Psoas muscle (tissue), 8 donors: ENCODE data around the gene SULF2. TPM values are rescaled to one million over a fixed set of nuclear protein-coding genes. Genes with fewer than 3 reads are reported as not detected.
A peak's percentile ranks its signal among the peaks of the same experiment; 100 is the strongest.

Experiments
- ATAC-seq, 4 donors: fragments of 200-7000 bp; cut with Tn5 transposase; one replicate each; pipeline ENCODE4 v1.9.1; 2020; ENCODE audit warnings: moderate library complexity in 3 of 4, mild to moderate bottlenecking in 2 of 4
- DNase-seq, 2 donors: peaks; one replicate each; pipeline ENCODE4 v3.0.0-alpha.2; 2020
- H3K27ac ChIP-seq: fragments of 200-600 bp; one replicate; pipeline ENCODE4 v1.8.0; 2022
- H3K27me3 ChIP-seq, 3 donors: fragments of 200-600 bp in 1 of 3; one replicate each; pipeline versions ENCODE4 v1.6.1 to v1.8.0; 2013 to 2022; ENCODE audit warnings: low read length in 2 of 3, mild to moderate bottlenecking in 2 of 3, moderate library complexity in 1 of 3; ENCODE audit not compliant: insufficient read depth in 3 of 3
- H3K36me3 ChIP-seq, 2 donors: fragments of 200-600 bp in 1 of 2; one replicate each; pipeline versions ENCODE4 v1.6.1 to v1.8.0; 2013 to 2022; ENCODE audit warnings: low read depth in 1 of 2, mild to moderate bottlenecking in 1 of 2, moderate library complexity in 1 of 2; ENCODE audit not compliant: insufficient read depth in 1 of 2
- H3K4me1 ChIP-seq: fragments of 200-600 bp; one replicate; pipeline ENCODE4 v1.8.0; 2022
- H3K4me3 ChIP-seq: fragments of 200-600 bp; one replicate; pipeline ENCODE4 v1.8.0; 2022; ENCODE audit warnings: mild to moderate bottlenecking
- H3K9me3 ChIP-seq: fragments of 200-600 bp; one replicate; pipeline ENCODE4 v1.8.0; 2022
- CTCF ChIP-seq: fragments of 200-600 bp; IDR thresholded peaks from one replicate; pipeline ENCODE4 v1.8.0; 2022; ENCODE audit warnings: antibody characterized with exemption
- WGBS, 3 donors: extraction: QIAGEN DNeasy Blood & Tissue Kit; methylation state at CpG; one replicate each; pipeline versions ENCODE4 v1.1.6 to v1.1.7; 2013; 5-methylcytosine and 5-hydroxymethylcytosine counted together
- intact Hi-C, 2 donors: fragments of 100-400 bp; cut with DNase I; formaldehyde crosslinking; loops; one replicate each; pipeline versions ENCODE4 v1.11.0 to v1.14.2; 2022
- polyA plus RNA-seq, 3 donors: library from polyadenylated mRNA; stranded (reverse); fragments of 200-250 nt; gene quantifications; one replicate each; pipeline ENCODE4 v1.2.3, GENCODE V29; 2013
- total RNA-seq, 4 donors: library from RNA; stranded (reverse); fragmentation: NEBNext Ultra II Directional in 2 of 4; extraction: Animal tissue kit (Norgen Biotek cat#: 25700) in 2 of 4; gene quantifications; one replicate each; pipeline versions ENCODE4 v1.2.1 to v1.2.4, GENCODE V29; 2021 to 2023
- donor health status: healthy with polysubstance abuse.
- donor health status: DM: no; HTN: no; CAD: no; lungs with moderate emphysema.
- donor health status: Bipolar disorder and iron deficiency.
- donor health status: healthy.
- donor health status: DM: yes; HTN: yes; CAD: no.
- donor health status: DM: no; HTN: no; CAD: no.
- donor health status: DM: no; HTN: no; CAD: no.
- donor health status: DM: yes; HTN: yes; CAD: no.

Gene SULF2
- total and polyA plus RNA-seq, 7 donors = 5.3 to 23.3 (median 11.6) TPM

DNA sequence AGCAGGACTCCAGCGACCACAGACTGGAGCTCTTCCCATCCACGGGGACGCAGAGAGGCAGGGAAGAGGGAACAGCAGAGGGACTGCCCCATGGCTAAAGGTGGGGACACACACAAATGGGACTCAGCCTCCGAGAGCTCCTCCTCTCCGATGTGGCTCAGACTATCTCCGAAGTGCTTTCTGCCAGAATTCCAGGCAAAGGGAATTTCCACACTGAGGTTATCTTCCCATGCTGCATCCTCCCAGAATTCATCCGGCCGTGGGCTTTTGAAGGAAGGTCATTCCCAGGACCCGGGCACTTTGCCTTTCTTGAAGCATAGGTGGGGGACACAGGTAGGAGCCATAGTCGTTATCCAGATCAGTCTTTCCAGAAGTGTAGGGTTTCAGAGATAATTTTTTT, 67.9 kb downstream of the SULF2 start:
- H3K9me3 ChIP-seq = no peaks in the 10 kb centered on the region
- 57 to 61% (median 61%) methylated on average over 10 of the region's 10 CpGs for WGBS, 3 donors
- TF ChIP-seq CTCF = no peak
- H3K4me3 ChIP-seq = no peak overlapping the region
- intact Hi-C loops = no loop called here
- H3K27ac ChIP-seq = no peak overlapping the region
- DNase-seq (peak in 1 of 2 donors; percentile 13), ATAC-seq (no peak)
- no peaks in the 10 kb centered on the region for H3K36me3 ChIP-seq
- peaks cover 0 to 5% (median 0%) of the 10 kb centered on the region in 3 donors for H3K27me3 ChIP-seq
- H3K4me1 ChIP-seq = no peaks in the 10 kb centered on the region

GRCh38 chr20:47713878-47714450, 71.3 kb downstream of the SULF2 start:
- Histone ChIP-seq H3K4me3 (no peak overlapping the region), H3K9me3 (no peaks in the 10 kb centered on the region), H3K27ac (no peak overlapping the region), H3K27me3 (peaks cover 0 to 5% (median under 1%) of the 10 kb centered on the region in 3 donors), H3K4me1 (no peaks in the 10 kb centered on the region), H3K36me3 (no peaks in the 10 kb centered on the region)
- peak; percentile 52 to 66 for DNase-seq
- ATAC-seq = no peak
- TF ChIP-seq CTCF = no peak
- WGBS, 3 donors = 71 to 81% (median 78%) methylated on average over 26 of the region's 26 CpGs
- intact Hi-C loops = no loop called here

- ATAC-seq = no peak
- intact Hi-C loops = no loop called here
- no peaks in the 10 kb centered on the region for H3K9me3 ChIP-seq
- H3K4me1 ChIP-seq = no peaks in the 10 kb centered on the region
- no peak for TF ChIP-seq CTCF
- H3K36me3 ChIP-seq = no peaks in the 10 kb centered on the region
- DNase-seq = no peak
- H3K27ac ChIP-seq = no peak overlapping the region
- 67 to 84% (median 84%) methylated on average over 6 of the region's 6 CpGs for WGBS, 3 donors
- no peak overlapping the region for H3K4me3 ChIP-seq
- H3K27me3 ChIP-seq = peaks cover 0 to 6% (median 5%) of the 10 kb centered on the region in 3 donors
These were observed 72.1 kb downstream of the SULF2 start for GRCh38 chr20:47713163-47713562.

- Histone ChIP-seq H3K4me3 (no peak overlapping the region), H3K36me3 (no peaks in the 10 kb centered on the region), H3K27me3 (peaks cover 0 to 6% (median 3%) of the 10 kb centered on the region in 3 donors), H3K27ac (no peak overlapping the region), H3K4me1 (no peaks in the 10 kb centered on the region), H3K9me3 (no peaks in the 10 kb centered on the region)
- no peak for ATAC-seq
- no peak for DNase-seq
- WGBS, 3 donors = 32 to 44% (median 33%) methylated on average over 19 of the region's 19 CpGs
- intact Hi-C loops = no loop called here
- no peak for TF ChIP-seq CTCF
These were observed 74.1 kb downstream of the SULF2 start for GRCh38 chr20:47711046-47711752.
